ENCODE results near the gene SMARCA5. TPM values are rescaled to one million over a fixed set of nuclear protein-coding genes. Genes with fewer than 3 reads are reported as not detected.
A peak's percentile ranks its signal among the peaks of the same experiment; 100 is the strongest.

SMARCA5 gene
- total and polyA plus RNA-seq, 10 of the 15 experiments (the other 5 are each of a cell fraction or from before 2014, with no cell fraction given), result 21.7 to 69.6 (median 37.4) TPM

DNA sequence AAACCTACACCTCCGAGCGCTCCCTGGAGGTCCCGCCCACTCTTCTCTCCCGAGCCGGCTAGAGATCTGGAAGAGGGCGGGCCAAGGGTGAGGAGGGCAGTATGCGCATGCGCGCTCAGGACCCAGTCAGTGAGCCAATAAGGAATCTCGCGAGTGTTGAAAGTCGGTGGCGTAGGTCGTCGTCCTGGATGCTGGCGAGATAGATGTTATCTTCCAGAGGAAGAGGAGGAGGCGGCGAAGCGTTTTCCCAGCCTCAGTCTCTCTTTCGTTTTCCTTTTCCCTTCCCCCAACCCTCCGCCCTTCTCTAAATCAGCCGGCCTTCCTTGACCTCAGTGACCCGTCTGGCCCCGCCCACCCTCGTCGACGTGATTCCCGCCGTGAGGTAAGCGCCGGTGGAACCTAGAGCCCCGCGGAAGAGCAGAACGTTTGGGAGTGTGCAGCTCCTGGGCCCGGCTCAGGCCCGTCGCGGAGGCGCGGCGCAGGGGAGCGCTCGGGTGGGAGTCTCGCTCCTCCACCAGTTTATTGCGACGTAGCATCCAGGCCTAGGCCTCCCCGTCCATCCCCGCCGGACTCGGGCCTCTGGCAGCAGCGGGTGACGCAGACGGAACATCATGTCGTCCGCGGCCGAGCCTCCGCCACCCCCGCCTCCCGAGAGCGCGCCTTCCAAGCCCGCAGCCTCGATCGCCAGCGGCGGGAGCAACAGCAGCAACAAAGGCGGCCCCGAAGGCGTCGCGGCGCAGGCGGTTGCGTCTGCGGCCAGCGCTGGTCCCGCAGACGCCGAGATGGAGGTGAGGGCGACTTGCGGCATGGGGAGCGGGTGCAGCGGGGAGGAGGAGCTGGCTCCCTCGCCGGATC is at the start of gene SMARCA5 (continued):
- TF ChIP-seq, protein P1, sequence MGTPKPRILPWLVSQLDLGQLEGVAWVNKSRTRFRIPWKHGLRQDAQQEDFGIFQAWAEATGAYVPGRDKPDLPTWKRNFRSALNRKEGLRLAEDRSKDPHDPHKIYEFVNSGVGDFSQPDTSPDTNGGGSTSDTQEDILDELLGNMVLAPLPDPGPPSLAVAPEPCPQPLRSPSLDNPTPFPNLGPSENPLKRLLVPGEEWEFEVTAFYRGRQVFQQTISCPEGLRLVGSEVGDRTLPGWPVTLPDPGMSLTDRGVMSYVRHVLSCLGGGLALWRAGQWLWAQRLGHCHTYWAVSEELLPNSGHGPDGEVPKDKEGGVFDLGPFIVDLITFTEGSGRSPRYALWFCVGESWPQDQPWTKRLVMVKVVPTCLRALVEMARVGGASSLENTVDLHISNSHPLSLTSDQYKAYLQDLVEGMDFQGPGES (IDR thresholded peaks at IDR 0.05), result no peak
- peak; percentile 39 to 60; a peak in 3 of 4 replicates for TF ChIP-seq IKZF2 (IDR thresholded peaks at IDR 0.05)
- TF ChIP-seq SUZ12 (IDR thresholded peaks at IDR 0.05; ENCODE audit: unreplicated experiment), result no peak
- no peak for TF ChIP-seq CEBPZ (IDR thresholded peaks at IDR 0.05; ENCODE audit: low read depth, low read length)
- peak; percentile 53; the same call in 1 of the 2 replicates for TF ChIP-seq RFX5 (IDR thresholded peaks at IDR 0.05; ENCODE audit: low read depth, low read length)
- TF ChIP-seq IRF5 (IDR thresholded peaks at IDR 0.05; ENCODE audit: borderline replicate concordance), result peak; percentile 82
- TF ChIP-seq NRF1 (conservative IDR thresholded peaks at IDR 0.05; ENCODE audit: low read depth, low read length), result no peak; the same call in 1 of the 2 replicates
- peak; percentile 100 for TF ChIP-seq NR2F1 (conservative IDR thresholded peaks at IDR 0.05)
- TF ChIP-seq, protein P2, sequence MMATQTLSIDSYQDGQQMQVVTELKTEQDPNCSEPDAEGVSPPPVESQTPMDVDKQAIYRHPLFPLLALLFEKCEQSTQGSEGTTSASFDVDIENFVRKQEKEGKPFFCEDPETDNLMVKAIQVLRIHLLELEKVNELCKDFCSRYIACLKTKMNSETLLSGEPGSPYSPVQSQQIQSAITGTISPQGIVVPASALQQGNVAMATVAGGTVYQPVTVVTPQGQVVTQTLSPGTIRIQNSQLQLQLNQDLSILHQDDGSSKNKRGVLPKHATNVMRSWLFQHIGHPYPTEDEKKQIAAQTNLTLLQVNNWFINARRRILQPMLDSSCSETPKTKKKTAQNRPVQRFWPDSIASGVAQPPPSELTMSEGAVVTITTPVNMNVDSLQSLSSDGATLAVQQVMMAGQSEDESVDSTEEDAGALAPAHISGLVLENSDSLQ (IDR thresholded peaks at IDR 0.05), result no peak
- TF ChIP-seq CHD4 (IDR thresholded peaks at IDR 0.05), result no peak
- no peak; the same call in 1 of the 2 replicates for TF ChIP-seq RUNX3 (IDR thresholded peaks at IDR 0.05; ENCODE audit: low read length)
- TF ChIP-seq, protein P3, sequence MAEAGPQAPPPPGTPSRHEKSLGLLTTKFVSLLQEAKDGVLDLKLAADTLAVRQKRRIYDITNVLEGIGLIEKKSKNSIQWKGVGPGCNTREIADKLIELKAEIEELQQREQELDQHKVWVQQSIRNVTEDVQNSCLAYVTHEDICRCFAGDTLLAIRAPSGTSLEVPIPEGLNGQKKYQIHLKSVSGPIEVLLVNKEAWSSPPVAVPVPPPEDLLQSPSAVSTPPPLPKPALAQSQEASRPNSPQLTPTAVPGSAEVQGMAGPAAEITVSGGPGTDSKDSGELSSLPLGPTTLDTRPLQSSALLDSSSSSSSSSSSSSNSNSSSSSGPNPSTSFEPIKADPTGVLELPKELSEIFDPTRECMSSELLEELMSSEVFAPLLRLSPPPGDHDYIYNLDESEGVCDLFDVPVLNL (IDR thresholded peaks at IDR 0.05; ENCODE audit: low read depth, low read length), result no peak; the same call in 1 of the 2 replicates
- no peak for TF ChIP-seq HDAC2 (IDR thresholded peaks at IDR 0.05)
- peak; percentile 95 for TF ChIP-seq IKZF1 (conservative IDR thresholded peaks at IDR 0.05)
- TF ChIP-seq CBFB (IDR thresholded peaks at IDR 0.05; ENCODE audit: low read depth), result peak; percentile 79; the same call in 1 of the 2 replicates
- TF ChIP-seq MTA3 (IDR thresholded peaks at IDR 0.05; ENCODE audit: borderline replicate concordance, low read length), result no peak
- no peak for TF ChIP-seq ZNF384 (IDR thresholded peaks at IDR 0.05; ENCODE audit: borderline replicate concordance, low read depth, low read length)
- TF ChIP-seq SREBF2 (IDR thresholded peaks at IDR 0.05; ENCODE audit: low read length), result no peak
- TF ChIP-seq ESRRA (IDR thresholded peaks at IDR 0.05; ENCODE audit: low read length), result no peak
- TF ChIP-seq FOS (IDR thresholded peaks at IDR 0.05; ENCODE audit: borderline replicate concordance, extremely low read depth, insufficient read length), result no peak
- TF ChIP-seq HSF1 (IDR thresholded peaks at IDR 0.05; ENCODE audit: low read depth, low read length), result no peak
